Neural cell (in vitro differentiated cells): ENCODE measurements around the gene DBR1. TPM values are rescaled to one million over a fixed set of nuclear protein-coding genes. Genes with fewer than 3 reads are reported as not detected.

ENCODE experiments used
- H2AFZ ChIP-seq: fragments of 200-600, 300-800 bp; sonication (generic), shearing (Covaris generic); 2 replicates; pipeline ENCODE4 v1.6.0; 2014; ENCODE audit warnings: low read depth, mild to moderate bottlenecking, antibody characterized with exemption, low read length, moderate library complexity
- H3F3A ChIP-seq: fragments of 200-600 bp; shearing (Covaris generic); 2 replicates; pipeline ENCODE4 v1.6.1; 2016; ENCODE audit warnings: mild to moderate bottlenecking, moderate library complexity, mixed read lengths, antibody characterized with exemption, low read length; ENCODE audit not compliant: insufficient read depth, poor library complexity, severe bottlenecking
- H3K27ac ChIP-seq: fragments of 200-600, 300-800 bp; sonication (generic), shearing (Covaris generic); 2 replicates; pipeline ENCODE4 v1.5.1; 2014; ENCODE audit warnings: mild to moderate bottlenecking, low read length, moderate library complexity
- H3K27me3 ChIP-seq: fragments of 300-800, 200-600 bp; sonication (generic), shearing (Covaris generic); 2 replicates; pipeline ENCODE4 v1.6.0; 2014; ENCODE audit warnings: mild to moderate bottlenecking, low read depth, low read length, moderate library complexity; ENCODE audit not compliant: insufficient read depth
- H3K36me3 ChIP-seq: fragments of 300-800, 200-600 bp; sonication (generic), shearing (Covaris generic); 2 replicates; pipeline ENCODE4 v1.5.1; 2014; ENCODE audit warnings: mild to moderate bottlenecking, antibody characterized with exemption, low read length, moderate library complexity; ENCODE audit not compliant: insufficient read depth
- H3K4me2 ChIP-seq: fragments of 300-800, 200-600 bp; sonication (generic), shearing (Covaris generic); 2 replicates; pipeline ENCODE4 v1.6.0; 2014; ENCODE audit warnings: mild to moderate bottlenecking, low read length
- H3K4me3 ChIP-seq: fragments of 300-800, 200-600 bp; sonication (generic), shearing (Covaris generic); 2 replicates; pipeline ENCODE4 v1.5.1; 2014; ENCODE audit warnings: mild to moderate bottlenecking, low read length, moderate library complexity
- H3K79me2 ChIP-seq: fragments of 200-600 bp; shearing (Covaris generic); replicated peaks from 2 replicates; pipeline ENCODE4 v1.6.0; 2014; ENCODE audit warnings: mild to moderate bottlenecking, low read length, moderate library complexity; ENCODE audit not compliant: insufficient read depth
- H3K9ac ChIP-seq: fragments of 300-800, 200-600 bp; sonication (generic), shearing (Covaris generic); 2 replicates; pipeline ENCODE4 v1.6.1; 2016; ENCODE audit warnings: mild to moderate bottlenecking, low read length, mixed read lengths
- H3K9me2 ChIP-seq: fragments of 200-600 bp; shearing (Covaris generic); 2 replicates; pipeline ENCODE4 v1.6.1; 2016; ENCODE audit warnings: mild to moderate bottlenecking, low read length, mixed read lengths; ENCODE audit not compliant: insufficient read depth
- H3K9me3 ChIP-seq: fragments of 200-600, 300-800 bp; sonication (generic), shearing (Covaris generic); 2 replicates; pipeline ENCODE4 v1.6.1; 2016; ENCODE audit warnings: mild to moderate bottlenecking, mixed run types, low read length, moderate library complexity, mixed read lengths
- H4K20me1 ChIP-seq: fragments of 200-600 bp; shearing (Covaris generic); 2 replicates; pipeline ENCODE4 v1.6.1; 2016; ENCODE audit warnings: mild to moderate bottlenecking, mixed run types; ENCODE audit not compliant: insufficient read depth
- EP300 ChIP-seq: fragments of 450-650 bp; conservative IDR thresholded peaks from 2 replicates; pipeline ENCODE4 v1.6.1; 2014; ENCODE audit warnings: antibody characterized with exemption, mild to moderate bottlenecking, moderate library complexity; ENCODE audit not compliant: poor library complexity, severe bottlenecking
- EZH2 ChIP-seq: fragments of 200-600, 300-800 bp; shearing (Covaris generic), sonication (generic); IDR thresholded peaks from 2 replicates; pipeline ENCODE4 v1.6.1; 2014; ENCODE audit warnings: antibody characterized with exemption, low read length, borderline replicate concordance, mild to moderate bottlenecking; ENCODE audit not compliant: insufficient read depth, poor library complexity, severe bottlenecking
- MXI1 ChIP-seq: fragments of 450-650 bp; conservative IDR thresholded peaks from 2 replicates; pipeline ENCODE4 v1.6.1; 2014; ENCODE audit warnings: antibody characterized with exemption, mild to moderate bottlenecking; ENCODE audit not compliant: poor library complexity, severe bottlenecking
- POLR2AphosphoS5 ChIP-seq: IDR thresholded peaks from 2 replicates; pipeline ENCODE4 v1.6.1; 2012
- RAD21 ChIP-seq: fragments of 450-650 bp; conservative IDR thresholded peaks from 2 replicates; pipeline ENCODE4 v1.6.1; 2014; ENCODE audit warnings: antibody characterized with exemption, mild to moderate bottlenecking, moderate library complexity
- REST ChIP-seq: IDR thresholded peaks from 2 replicates; pipeline ENCODE4 v1.6.1; 2012; ENCODE audit warnings: borderline replicate concordance
- SMC3 ChIP-seq: fragments of 450-650 bp; conservative IDR thresholded peaks from 2 replicates; pipeline ENCODE4 v1.6.1; 2014; ENCODE audit warnings: antibody characterized with exemption, mild to moderate bottlenecking, moderate library complexity; ENCODE audit not compliant: poor library complexity
- TAF1 ChIP-seq: IDR thresholded peaks from 2 replicates; pipeline ENCODE4 v1.6.1; 2012; ENCODE audit warnings: low read depth
- polyA minus RNA-seq: library from RNA; depleted of rRNA, polyadenylated mRNA; stranded (reverse); fragments of >200 nt; gene quantifications from 2 replicates; pipeline ENCODE4 v1.2.3, GENCODE V29; 2014
- polyA plus RNA-seq: library from polyadenylated mRNA; depleted of rRNA; stranded (reverse); fragments of >200 nt; gene quantifications from 2 replicates; pipeline ENCODE4 v1.2.3, GENCODE V29; 2014
- TF ChIP-seq, protein P1 (sequence below): fragments of 450-650 bp; IDR thresholded peaks from 2 replicates; pipeline ENCODE4 v1.5.1; 2014; ENCODE audit warnings: antibody characterized with exemption, mild to moderate bottlenecking, moderate library complexity; ENCODE audit not compliant: poor library complexity, severe bottlenecking

The DBR1 gene, protein sequence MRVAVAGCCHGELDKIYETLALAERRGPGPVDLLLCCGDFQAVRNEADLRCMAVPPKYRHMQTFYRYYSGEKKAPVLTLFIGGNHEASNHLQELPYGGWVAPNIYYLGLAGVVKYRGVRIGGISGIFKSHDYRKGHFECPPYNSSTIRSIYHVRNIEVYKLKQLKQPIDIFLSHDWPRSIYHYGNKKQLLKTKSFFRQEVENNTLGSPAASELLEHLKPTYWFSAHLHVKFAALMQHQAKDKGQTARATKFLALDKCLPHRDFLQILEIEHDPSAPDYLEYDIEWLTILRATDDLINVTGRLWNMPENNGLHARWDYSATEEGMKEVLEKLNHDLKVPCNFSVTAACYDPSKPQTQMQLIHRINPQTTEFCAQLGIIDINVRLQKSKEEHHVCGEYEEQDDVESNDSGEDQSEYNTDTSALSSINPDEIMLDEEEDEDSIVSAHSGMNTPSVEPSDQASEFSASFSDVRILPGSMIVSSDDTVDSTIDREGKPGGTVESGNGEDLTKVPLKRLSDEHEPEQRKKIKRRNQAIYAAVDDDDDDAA
- polyA plus RNA-seq (32.4 and 35.4 TPM in 2 replicates), polyA minus RNA-seq (41.1 and 52.0 TPM in 2 replicates)

- Histone ChIP-seq H3K79me2 (peaks cover 39% of the 10 kb centered on the region), H3K27ac (peak within 1 kb of the TSS; percentile 67), H4K20me1 (no peaks in the 10 kb centered on the region), H3K4me3 (peak within 1 kb of the TSS; percentile 95), H3K27me3 (no peaks in the 10 kb centered on the region), H3F3A (no peaks in the 10 kb centered on the region), H3K9me3 (no peaks in the 10 kb centered on the region), H3K4me2 (peak within 1 kb of the TSS; percentile 86), H3K9ac (peak within 1 kb of the TSS; percentile 85), H2AFZ (peak within 1 kb of the TSS; percentile 92), H3K36me3 (peaks cover 7% of the 10 kb centered on the region), H3K9me2 (no peaks in the 10 kb centered on the region)
- TF ChIP-seq POLR2AphosphoS5, result peak; percentile 54
- no peak for TF ChIP-seq SMC3
- TF ChIP-seq TAF1, result peak; percentile 52
- peak; percentile 78 for TF ChIP-seq MXI1
- TF ChIP-seq REST, result peak; percentile 84
Observed at GRCh38 chr3:138174421-138175131, at the start of gene DBR1. TSS of gene DBR1 (minus strand) at chr3:138174921. CDS start at chr3:138174795, 126 bp downstream.

GRCh38 chr3:138222942-138223287, 48.2 kb upstream of the DBR1 start:
- no peaks in the 10 kb centered on the region for H3K27me3 ChIP-seq
- peaks cover 13% of the 10 kb centered on the region for H3K79me2 ChIP-seq
- TF ChIP-seq TAF1 (no peak), REST (no peak), POLR2AphosphoS5 (no peak), RAD21 (no peak), EZH2 (no peak), EP300 (no peak), MXI1 (no peak), SMC3 (no peak)
- TF ChIP-seq, protein P1, sequence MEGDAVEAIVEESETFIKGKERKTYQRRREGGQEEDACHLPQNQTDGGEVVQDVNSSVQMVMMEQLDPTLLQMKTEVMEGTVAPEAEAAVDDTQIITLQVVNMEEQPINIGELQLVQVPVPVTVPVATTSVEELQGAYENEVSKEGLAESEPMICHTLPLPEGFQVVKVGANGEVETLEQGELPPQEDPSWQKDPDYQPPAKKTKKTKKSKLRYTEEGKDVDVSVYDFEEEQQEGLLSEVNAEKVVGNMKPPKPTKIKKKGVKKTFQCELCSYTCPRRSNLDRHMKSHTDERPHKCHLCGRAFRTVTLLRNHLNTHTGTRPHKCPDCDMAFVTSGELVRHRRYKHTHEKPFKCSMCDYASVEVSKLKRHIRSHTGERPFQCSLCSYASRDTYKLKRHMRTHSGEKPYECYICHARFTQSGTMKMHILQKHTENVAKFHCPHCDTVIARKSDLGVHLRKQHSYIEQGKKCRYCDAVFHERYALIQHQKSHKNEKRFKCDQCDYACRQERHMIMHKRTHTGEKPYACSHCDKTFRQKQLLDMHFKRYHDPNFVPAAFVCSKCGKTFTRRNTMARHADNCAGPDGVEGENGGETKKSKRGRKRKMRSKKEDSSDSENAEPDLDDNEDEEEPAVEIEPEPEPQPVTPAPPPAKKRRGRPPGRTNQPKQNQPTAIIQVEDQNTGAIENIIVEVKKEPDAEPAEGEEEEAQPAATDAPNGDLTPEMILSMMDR, result no peak
- H3K9me2 ChIP-seq, result no peaks in the 10 kb centered on the region
- no peak overlapping the region for H2AFZ ChIP-seq
- H3K9ac ChIP-seq, result no peak overlapping the region
- no peaks in the 10 kb centered on the region for H4K20me1 ChIP-seq
- H3F3A ChIP-seq, result no peaks in the 10 kb centered on the region
- no peak overlapping the region for H3K4me3 ChIP-seq
- no peaks in the 10 kb centered on the region for H3K9me3 ChIP-seq
- no peak overlapping the region for H3K4me2 ChIP-seq
- H3K27ac ChIP-seq, result no peak overlapping the region
- no peaks in the 10 kb centered on the region for H3K36me3 ChIP-seq
